SU-DHL-6 (cell line): ENCODE results near the gene ZSWIM5.

Source experiments
- H2AFZ ChIP-seq: fragments of 200-600 bp; sonication (generic); 2 replicates; pipeline ENCODE4 v1.6.1; 2014; ENCODE audit warnings: low read depth, mild to moderate bottlenecking, moderate library complexity, mixed read lengths, antibody characterized with exemption, low read length; ENCODE audit not compliant: severe bottlenecking
- H3F3A ChIP-seq: fragments of 200-600 bp; shearing (Covaris generic); 2 replicates; pipeline ENCODE4 v1.6.0; 2016; ENCODE audit warnings: antibody characterized with exemption, mild to moderate bottlenecking; ENCODE audit not compliant: insufficient read depth
- H3K27ac ChIP-seq: fragments of 200-600 bp; sonication (generic); 2 replicates; pipeline ENCODE4 v1.5.1; 2016; ENCODE audit warnings: low read depth, mild to moderate bottlenecking, low read length, moderate library complexity, mixed read lengths
- H3K27me3 ChIP-seq: fragments of 200-600 bp; sonication (generic), shearing (Covaris generic); 2 replicates; pipeline ENCODE4 v1.6.0; 2014; ENCODE audit warnings: mild to moderate bottlenecking, low read length
- H3K36me3 ChIP-seq: fragments of 200-600 bp; sonication (generic); 2 replicates; pipeline ENCODE4 v1.6.1; 2014; ENCODE audit warnings: mild to moderate bottlenecking, low read length, mixed read lengths
- H3K4me2 ChIP-seq: fragments of 300-600, 200-600 bp; shearing (Covaris generic), sonication (generic); 2 replicates; pipeline ENCODE4 v1.6.0; 2014; ENCODE audit warnings: low read length, low read depth, mild to moderate bottlenecking; ENCODE audit not compliant: poor library complexity, severe bottlenecking
- H3K4me3 ChIP-seq: fragments of 200-600 bp; sonication (generic); 2 replicates; pipeline ENCODE4 v1.5.1; 2014; ENCODE audit warnings: antibody characterized with exemption, low read length, mild to moderate bottlenecking, mixed read lengths; ENCODE audit not compliant: insufficient read depth, poor library complexity, severe bottlenecking
- H3K79me2 ChIP-seq: fragments of 200-600 bp; sonication (generic); 2 replicates; pipeline ENCODE4 v1.6.1; 2014; ENCODE audit warnings: mild to moderate bottlenecking, low read length, moderate library complexity; ENCODE audit not compliant: insufficient read depth
- H3K9ac ChIP-seq: fragments of 200-600 bp; sonication (generic); 2 replicates; pipeline ENCODE4 v1.7.0; 2014; ENCODE audit warnings: mild to moderate bottlenecking, low read length
- H3K9me2 ChIP-seq: fragments of 200-600 bp; sonication (generic); replicated peaks from 2 replicates; pipeline ENCODE4 v1.6.1; 2014; ENCODE audit warnings: low read length; ENCODE audit not compliant: insufficient read depth
- H3K9me3 ChIP-seq: fragments of 200-600 bp; sonication (generic); 2 replicates; pipeline ENCODE4 v1.6.1; 2014; ENCODE audit warnings: low read length, mixed read lengths; ENCODE audit not compliant: insufficient read depth
- H4K20me1 ChIP-seq: fragments of 200-600 bp; sonication (generic); 2 replicates; pipeline ENCODE4 v1.6.1; 2014; ENCODE audit warnings: low read depth, mild to moderate bottlenecking, antibody characterized with exemption, low read length, moderate library complexity, mixed read lengths
- CTCF ChIP-seq: fragments of 200-600 bp; sonication (generic); IDR thresholded peaks from one replicate; pipeline ENCODE4 v1.5.1; 2017; ENCODE audit warnings: antibody characterized with exemption, mild to moderate bottlenecking, low read length, moderate library complexity; ENCODE audit not compliant: insufficient read depth, poor library complexity, severe bottlenecking
- EZH2phosphoT487 ChIP-seq: fragments of 200-600 bp; sonication (generic), shearing (Covaris generic); conservative IDR thresholded peaks from 2 replicates; pipeline ENCODE4 v1.6.1; 2018; ENCODE audit warnings: mild to moderate bottlenecking, antibody characterized with exemption, low read length, moderate library complexity, mixed read lengths

The ZSWIM5 gene

GRCh38 chr1:45035631-45036301 is 170.6 kb downstream of the ZSWIM5 start:
- Histone ChIP-seq H2AFZ (no peak overlapping the region), H4K20me1 (no peaks in the 10 kb centered on the region), H3F3A (no peaks in the 10 kb centered on the region), H3K9me2 (no peaks in the 10 kb centered on the region), H3K27ac (no peak overlapping the region), H3K9ac (no peak overlapping the region), H3K4me2 (no peak overlapping the region), H3K27me3 (no peaks in the 10 kb centered on the region), H3K36me3 (no peaks in the 10 kb centered on the region), H3K4me3 (no peak overlapping the region), H3K9me3 (no peaks in the 10 kb centered on the region), H3K79me2 (no peaks in the 10 kb centered on the region)
- TF ChIP-seq EZH2phosphoT487 (no peak), CTCF (no peak)

GRCh38 chr1:45033356-45033755 is 173.0 kb downstream of the ZSWIM5 start:
- Histone ChIP-seq H4K20me1 (no peaks in the 10 kb centered on the region), H3K9me2 (no peaks in the 10 kb centered on the region), H3K27me3 (no peaks in the 10 kb centered on the region), H2AFZ (no peak overlapping the region), H3K27ac (no peak overlapping the region; the same call in 1 of the 2 replicates), H3K9me3 (no peaks in the 10 kb centered on the region), H3K9ac (no peak overlapping the region), H3F3A (no peaks in the 10 kb centered on the region), H3K4me3 (no peak overlapping the region), H3K36me3 (no peaks in the 10 kb centered on the region), H3K4me2 (no peak overlapping the region), H3K79me2 (no peaks in the 10 kb centered on the region)
- TF ChIP-seq CTCF (no peak), EZH2phosphoT487 (no peak)

DNA sequence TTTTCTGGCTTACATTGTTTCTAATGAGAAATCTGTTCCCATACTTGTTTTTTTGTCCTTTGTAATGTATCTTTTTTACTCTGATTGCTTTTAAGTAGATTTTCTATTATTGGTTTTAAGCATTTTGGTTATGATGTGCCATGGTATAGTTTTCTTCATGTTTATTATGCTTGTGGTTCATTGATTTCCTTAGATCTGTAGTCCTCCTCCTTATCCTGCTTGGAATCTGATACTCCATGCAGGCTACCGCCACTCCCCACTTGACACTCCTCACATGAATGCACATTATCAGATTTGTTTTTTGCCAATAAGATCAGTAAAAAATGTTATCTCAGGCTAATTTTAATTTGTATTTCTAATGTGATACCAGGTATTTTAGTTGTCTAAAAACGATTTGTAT is 173.6 kb downstream of the ZSWIM5 start:
- Histone ChIP-seq H3K4me3 (no peak overlapping the region), H3F3A (no peaks in the 10 kb centered on the region), H4K20me1 (no peaks in the 10 kb centered on the region), H3K9ac (no peak overlapping the region), H3K4me2 (no peak overlapping the region), H3K27ac (no peak overlapping the region), H3K79me2 (no peaks in the 10 kb centered on the region), H3K27me3 (no peaks in the 10 kb centered on the region), H3K36me3 (no peaks in the 10 kb centered on the region), H3K9me2 (no peaks in the 10 kb centered on the region), H3K9me3 (no peaks in the 10 kb centered on the region), H2AFZ (no peak overlapping the region)
- TF ChIP-seq CTCF (no peak), EZH2phosphoT487 (no peak)
